GM20000 (cell line): ENCODE data around the gene FNBP1L.

Source experiments
- DNase-seq: peaks from one replicate; pipeline ENCODE4 v3.0.0; 2012; ENCODE audit warnings: low spot score
- TF ChIP-seq, protein P1 (sequence below): IDR thresholded peaks from 2 replicates; pipeline ENCODE4 v1.5.1; 2012; ENCODE audit warnings: mild to moderate bottlenecking, control low read depth; ENCODE audit errors: extremely low read depth, missing control alignments

Gene FNBP1L

DNA sequence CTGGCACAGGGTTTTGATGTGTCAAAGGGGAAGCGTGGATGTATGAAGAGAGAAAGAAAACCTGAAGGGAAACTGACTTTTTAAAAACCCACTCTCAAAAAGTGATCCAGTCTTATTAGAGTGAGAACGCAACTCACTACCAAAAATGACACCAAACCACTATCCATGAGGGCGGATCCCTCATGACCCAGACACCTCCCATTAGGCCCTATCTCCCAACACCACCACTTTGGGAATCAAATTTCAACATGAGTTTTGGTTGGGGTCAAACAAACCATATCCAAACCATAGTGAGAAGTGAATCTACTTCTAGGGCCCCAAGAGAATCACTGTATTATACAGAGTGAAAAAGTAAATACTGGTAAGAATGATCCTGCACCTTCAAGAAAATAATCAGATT, 53.5 kb downstream of the FNBP1L start:
- no peak for DNase-seq
- TF ChIP-seq, protein P1, sequence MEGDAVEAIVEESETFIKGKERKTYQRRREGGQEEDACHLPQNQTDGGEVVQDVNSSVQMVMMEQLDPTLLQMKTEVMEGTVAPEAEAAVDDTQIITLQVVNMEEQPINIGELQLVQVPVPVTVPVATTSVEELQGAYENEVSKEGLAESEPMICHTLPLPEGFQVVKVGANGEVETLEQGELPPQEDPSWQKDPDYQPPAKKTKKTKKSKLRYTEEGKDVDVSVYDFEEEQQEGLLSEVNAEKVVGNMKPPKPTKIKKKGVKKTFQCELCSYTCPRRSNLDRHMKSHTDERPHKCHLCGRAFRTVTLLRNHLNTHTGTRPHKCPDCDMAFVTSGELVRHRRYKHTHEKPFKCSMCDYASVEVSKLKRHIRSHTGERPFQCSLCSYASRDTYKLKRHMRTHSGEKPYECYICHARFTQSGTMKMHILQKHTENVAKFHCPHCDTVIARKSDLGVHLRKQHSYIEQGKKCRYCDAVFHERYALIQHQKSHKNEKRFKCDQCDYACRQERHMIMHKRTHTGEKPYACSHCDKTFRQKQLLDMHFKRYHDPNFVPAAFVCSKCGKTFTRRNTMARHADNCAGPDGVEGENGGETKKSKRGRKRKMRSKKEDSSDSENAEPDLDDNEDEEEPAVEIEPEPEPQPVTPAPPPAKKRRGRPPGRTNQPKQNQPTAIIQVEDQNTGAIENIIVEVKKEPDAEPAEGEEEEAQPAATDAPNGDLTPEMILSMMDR, result no peak

DNA sequence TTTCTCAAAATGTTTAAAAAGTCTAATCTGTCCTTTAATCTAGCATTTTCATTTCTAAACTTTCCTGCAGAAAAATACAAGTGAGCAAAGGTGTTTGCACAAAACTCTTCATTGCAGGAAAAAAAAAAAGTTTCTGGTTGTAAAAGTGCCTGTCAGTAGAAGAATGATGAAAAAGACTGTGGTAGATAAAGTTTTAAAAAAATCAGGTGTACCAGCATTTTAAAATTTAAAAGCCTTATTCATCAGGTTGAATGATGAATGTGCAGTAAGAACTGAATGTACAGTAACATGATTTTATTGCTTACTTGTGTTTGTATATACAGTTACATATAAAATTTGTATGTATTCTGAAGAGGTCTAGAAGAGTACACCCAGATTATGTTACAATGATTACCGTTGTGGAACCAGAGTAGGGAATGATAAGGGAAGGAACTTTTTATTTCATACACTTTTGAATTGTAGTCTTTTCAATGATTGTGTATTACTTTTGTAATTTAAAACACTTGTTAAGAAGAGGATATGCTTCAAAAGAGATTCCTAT, 54.0 kb downstream of the FNBP1L start:
- DNase-seq, result no peak
- TF ChIP-seq, protein P1, result no peak

DNA sequence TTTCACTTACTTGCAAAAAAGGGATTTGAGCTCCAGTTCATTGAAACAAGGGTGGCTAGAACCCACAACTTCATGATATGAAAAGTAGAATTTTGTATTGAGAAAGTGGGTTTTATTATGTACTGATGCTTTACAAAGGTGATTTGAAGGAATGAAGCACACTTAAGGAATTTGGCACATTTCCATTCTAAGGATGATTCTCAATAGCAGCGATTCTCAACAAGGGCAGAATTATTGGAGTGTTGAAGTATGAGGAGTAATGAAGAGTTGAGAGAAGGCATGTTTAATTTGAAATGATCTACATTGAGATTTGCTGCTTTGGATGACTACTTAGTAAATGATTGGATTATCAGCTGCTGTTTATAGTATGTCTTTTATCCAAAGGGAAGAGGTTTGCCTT, 54.7 kb downstream of the FNBP1L start:
- TF ChIP-seq, protein P1, result no peak
- DNase-seq, result no peak

DNA sequence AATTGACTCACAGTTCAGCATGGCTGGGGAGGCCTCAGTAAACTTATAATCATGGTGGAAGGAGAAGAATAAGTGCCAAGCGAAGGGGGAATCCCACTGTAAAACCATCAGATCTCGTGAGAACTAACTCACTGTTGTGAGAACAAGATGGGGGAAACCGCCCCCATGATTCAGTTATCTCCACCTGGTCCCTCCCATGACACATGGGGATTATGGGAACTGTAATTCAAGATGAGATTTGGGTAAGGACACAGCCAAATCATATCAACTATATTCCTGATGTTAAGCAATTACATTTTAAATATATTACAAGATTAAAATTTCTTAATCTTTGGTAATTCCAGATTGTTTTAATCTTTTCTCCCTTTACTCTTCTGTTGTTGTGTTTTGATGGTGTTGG, 55.2 kb downstream of the FNBP1L start:
- TF ChIP-seq, protein P1, result no peak
- no peak for DNase-seq

DNA sequence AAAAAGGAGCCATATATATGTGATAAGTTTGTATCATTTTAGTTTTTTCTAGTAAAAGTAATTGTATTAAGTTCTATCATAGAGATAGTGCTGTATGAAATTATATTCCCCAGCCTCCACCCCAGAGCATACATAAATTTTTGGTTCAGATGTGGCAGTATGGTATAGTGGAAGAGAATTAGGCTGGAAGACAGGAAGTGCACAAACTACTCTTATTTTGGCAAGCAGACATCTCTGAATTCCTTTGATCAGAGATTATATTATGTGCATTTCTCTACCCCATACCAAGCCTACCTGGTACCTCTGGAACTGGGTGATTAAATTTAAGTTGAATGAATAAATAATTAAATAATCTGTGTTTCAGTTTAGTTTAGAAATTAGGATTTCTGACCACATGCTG, 55.9 kb downstream of the FNBP1L start:
- TF ChIP-seq, protein P1, result no peak
- no peak for DNase-seq

DNA sequence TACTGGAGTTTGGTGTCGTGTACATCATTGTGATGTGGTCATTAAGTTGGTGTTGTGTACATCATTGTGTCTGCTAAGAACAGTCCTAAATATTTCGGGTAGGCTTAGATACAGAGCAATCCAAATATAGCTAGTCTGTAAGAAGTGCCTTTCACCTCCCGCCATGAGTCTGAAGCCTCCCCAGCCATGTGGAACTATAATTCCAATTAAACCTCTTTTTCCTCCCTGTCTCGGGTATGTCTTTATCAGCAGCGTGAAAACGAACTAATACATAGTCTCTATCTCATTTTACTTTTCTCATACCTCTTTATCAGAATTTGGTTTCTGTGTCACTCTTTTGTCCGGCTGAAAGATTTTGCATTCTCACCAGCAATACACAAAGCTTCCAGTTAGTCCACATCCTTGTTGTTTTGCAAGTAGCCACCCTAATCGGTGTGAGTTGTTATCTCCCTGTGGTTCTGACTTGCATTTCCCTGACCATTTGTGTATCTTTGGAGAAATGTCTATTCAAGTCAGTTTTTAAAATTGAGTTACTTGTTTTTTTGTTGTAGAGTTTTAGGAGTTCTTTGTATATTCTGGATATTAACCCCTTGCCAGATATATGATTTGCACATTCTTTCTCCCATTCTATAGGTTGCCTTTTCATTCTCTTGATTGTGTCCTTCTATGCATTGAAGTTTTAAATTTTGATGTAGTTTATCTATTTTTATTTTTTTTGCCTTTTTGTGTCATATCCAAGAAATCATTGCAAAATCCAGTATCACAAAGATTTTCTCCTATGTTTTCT, 56.5 kb downstream of the FNBP1L start:
- DNase-seq, result no peak
- TF ChIP-seq, protein P1, result no peak

DNA sequence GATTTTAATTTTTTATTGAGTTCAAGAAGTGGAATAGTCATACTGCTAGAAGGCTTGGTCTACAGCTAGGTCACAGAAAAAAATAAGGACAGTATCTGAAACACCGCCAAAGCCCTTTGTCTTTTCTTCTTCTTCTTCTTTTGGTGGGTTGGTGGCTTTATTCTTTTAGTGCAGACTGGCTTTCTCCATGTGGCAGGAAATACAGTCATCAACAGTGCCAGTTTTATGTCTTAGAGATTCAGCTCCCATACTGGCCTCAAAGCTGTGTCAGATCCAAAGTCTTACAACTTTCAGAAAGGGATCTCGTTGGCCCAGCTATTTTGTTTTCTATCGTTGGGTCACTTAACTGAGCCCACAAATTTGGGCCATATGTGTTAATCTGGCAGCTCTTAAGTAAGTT, 58.2 kb downstream of the FNBP1L start:
- DNase-seq, result no peak
- TF ChIP-seq, protein P1, result no peak
